ENCODE results near the gene CADM2.
"Not testable (repeated sequence)": the region's sequence is repeated elsewhere in the genome, so short reads cannot be mapped to it uniquely, and the experiment has no call there.

CADM2 gene

DNA sequence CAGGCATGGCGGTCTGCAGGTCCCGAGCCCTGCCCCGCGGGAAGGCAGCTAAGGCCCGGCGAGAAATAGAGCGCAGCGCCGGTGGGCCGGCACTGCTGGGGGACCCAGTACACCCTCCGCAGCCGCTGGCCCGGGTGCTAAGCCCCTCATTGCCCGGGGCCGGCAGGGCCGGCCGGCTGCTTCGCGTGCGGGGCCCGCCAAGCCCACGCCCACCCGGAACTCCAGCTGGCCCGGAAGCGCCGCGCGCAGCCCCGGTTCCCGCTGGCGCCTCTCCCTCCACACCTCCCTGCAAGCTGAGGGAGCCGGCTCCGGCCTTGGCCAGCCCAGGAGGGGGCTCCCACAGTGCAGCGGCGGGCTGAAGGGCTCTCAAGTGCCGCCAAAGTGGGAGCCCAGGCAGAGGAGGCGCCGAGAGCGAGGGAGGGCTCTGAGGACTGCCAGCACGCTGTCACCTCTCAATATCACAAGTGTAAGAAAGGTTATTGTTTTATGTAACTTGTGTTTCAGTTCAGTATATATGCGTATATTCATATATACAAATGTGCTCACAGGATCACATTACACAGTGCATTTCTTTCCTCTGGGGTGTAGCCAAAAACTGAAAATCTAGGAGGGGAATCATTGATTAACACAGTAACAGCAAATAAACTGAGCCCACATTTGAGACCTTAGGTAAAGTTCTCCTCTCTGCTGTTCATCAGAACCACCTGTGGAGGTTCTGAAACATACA lies 546.2 kb downstream of the CADM2 start:
- not testable (repeated sequence) for H3K36me3 ChIP-seq (ENCODE audit: control insufficient read depth, insufficient read depth, low read length); H3K9ac ChIP-seq (ENCODE audit: low read depth, low read length); H3K27me3 ChIP-seq (ENCODE audit: control insufficient read depth, insufficient read depth, low read length); H3K4me3 ChIP-seq (ENCODE audit: low read depth, low read length); H3K27ac ChIP-seq (ENCODE audit: low read depth, low read length); H3K9me3 ChIP-seq (ENCODE audit: control insufficient read depth, insufficient read depth, low read length); H3K4me1 ChIP-seq (ENCODE audit: control insufficient read depth, insufficient read depth, low read length)

DNA sequence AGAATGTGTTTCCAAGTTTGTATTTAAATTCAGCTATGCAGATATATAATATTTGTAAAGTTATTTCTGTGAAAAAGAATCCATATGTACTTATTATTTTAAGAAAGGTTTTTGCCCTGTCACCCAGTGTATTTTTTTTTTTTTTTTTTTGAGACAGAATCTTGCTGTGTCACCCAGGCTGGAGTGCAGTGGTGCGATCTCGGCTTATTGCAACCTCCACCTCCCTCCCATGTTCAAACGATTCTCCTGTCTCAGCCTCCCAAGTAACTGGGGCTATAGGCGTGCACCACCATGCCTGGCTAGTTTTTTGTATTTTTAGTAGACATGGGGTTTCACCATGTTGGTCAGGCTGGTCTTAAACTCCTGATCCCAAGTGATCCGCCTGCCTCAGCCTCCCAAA lies 548.3 kb downstream of the CADM2 start:
- not testable (repeated sequence) for H3K9me3 ChIP-seq (ENCODE audit: control insufficient read depth, insufficient read depth, low read length); H3K27ac ChIP-seq (ENCODE audit: low read depth, low read length)

DNA sequence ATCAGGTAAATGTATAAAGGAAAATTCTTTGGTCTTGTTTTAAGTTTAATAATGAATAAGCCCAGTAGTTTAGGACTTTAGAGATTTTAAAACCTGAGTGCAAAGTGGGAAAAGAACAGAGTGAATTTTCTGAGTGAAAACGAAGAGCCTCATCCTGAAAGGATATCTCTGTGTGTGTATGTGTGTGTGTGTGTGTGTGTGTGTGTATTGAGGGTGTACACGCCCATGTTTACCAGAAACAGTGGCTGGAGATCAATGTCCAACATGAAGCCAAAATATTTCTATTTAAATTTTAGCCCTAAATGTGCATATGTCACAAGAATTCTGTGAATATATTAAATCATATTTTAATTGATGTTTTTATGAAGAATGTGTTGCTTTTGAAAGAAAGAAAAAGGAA lies 549.9 kb downstream of the CADM2 start:
- Histone ChIP-seq H3K9ac (ENCODE audit: low read depth, low read length) (no peak overlapping the region), H3K9me3 (ENCODE audit: control insufficient read depth, insufficient read depth, low read length) (no peaks in the 10 kb centered on the region), H3K27ac (ENCODE audit: low read depth, low read length) (no peak overlapping the region)

More for the DNA sequence above, 548.3 kb downstream of the CADM2 start:
- not testable (repeated sequence) for H3K4me3 ChIP-seq (ENCODE audit: low read depth, low read length); H3K36me3 ChIP-seq (ENCODE audit: control insufficient read depth, insufficient read depth, low read length); H3K27me3 ChIP-seq (ENCODE audit: control insufficient read depth, insufficient read depth, low read length); H3K4me1 ChIP-seq (ENCODE audit: control insufficient read depth, insufficient read depth, low read length); H3K9ac ChIP-seq (ENCODE audit: low read depth, low read length)

DNA sequence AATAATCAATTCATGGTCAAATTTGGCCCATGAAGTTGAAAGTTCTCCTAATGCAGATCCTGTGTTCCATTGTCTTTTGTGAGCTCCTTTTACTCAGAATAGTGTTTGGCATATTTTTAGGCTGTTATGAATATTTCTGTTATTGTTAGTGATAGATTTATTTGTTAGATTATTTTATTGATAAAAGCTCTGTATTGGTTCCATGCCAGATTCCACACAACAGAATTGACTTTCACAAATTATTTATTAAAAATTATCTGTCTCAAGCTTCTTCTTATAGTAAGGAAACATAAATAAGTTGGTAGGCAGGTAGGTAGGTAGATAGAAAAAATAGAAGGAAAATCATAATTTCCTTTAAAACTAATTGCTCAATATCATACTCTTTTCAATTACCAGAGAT lies 557.4 kb downstream of the CADM2 start:
- Histone ChIP-seq H3K4me3 (ENCODE audit: low read depth, low read length) (no peak overlapping the region), H3K36me3 (ENCODE audit: control insufficient read depth, insufficient read depth, low read length) (no peaks in the 10 kb centered on the region), H3K9me3 (ENCODE audit: control insufficient read depth, insufficient read depth, low read length) (no peaks in the 10 kb centered on the region), H3K9ac (ENCODE audit: low read depth, low read length) (no peak overlapping the region), H3K27me3 (ENCODE audit: control insufficient read depth, insufficient read depth, low read length) (no peaks in the 10 kb centered on the region), H3K27ac (ENCODE audit: low read depth, low read length) (no peak overlapping the region), H3K4me1 (ENCODE audit: control insufficient read depth, insufficient read depth, low read length) (no peaks in the 10 kb centered on the region)

More for the DNA sequence above, 549.9 kb downstream of the CADM2 start:
- H3K36me3 ChIP-seq (ENCODE audit: control insufficient read depth, insufficient read depth, low read length): no peaks in the 10 kb centered on the region
- no peaks in the 10 kb centered on the region for H3K27me3 ChIP-seq (ENCODE audit: control insufficient read depth, insufficient read depth, low read length)
- no peak overlapping the region for H3K4me3 ChIP-seq (ENCODE audit: low read depth, low read length)
- H3K4me1 ChIP-seq (ENCODE audit: control insufficient read depth, insufficient read depth, low read length): no peaks in the 10 kb centered on the region

DNA sequence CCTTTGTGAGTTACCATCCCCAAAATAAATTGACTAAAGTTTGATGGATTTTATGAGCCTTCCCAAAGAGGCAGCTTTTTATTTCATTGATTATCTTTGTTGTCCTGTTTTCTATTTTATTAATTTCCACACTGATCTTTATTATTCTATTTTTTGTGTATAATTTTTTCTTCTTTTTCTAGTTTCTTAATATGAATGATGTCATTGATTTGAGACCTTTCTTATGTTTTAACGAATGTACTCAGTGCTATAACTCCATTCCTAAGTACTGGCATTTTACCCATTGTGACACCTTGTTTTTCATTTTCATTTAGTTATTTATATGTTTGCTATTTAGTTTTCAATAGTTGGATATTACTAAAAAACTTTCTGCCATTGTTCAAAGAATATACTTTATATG lies 565.3 kb downstream of the CADM2 start:
- H3K4me1 ChIP-seq (ENCODE audit: control insufficient read depth, insufficient read depth, low read length): no peaks in the 10 kb centered on the region
- H3K27ac ChIP-seq (ENCODE audit: low read depth, low read length): no peak overlapping the region
- no peaks in the 10 kb centered on the region for H3K9me3 ChIP-seq (ENCODE audit: control insufficient read depth, insufficient read depth, low read length)
- H3K27me3 ChIP-seq (ENCODE audit: control insufficient read depth, insufficient read depth, low read length): no peaks in the 10 kb centered on the region
- no peak overlapping the region for H3K4me3 ChIP-seq (ENCODE audit: low read depth, low read length)
- no peak overlapping the region for H3K9ac ChIP-seq (ENCODE audit: low read depth, low read length)
- H3K36me3 ChIP-seq (ENCODE audit: control insufficient read depth, insufficient read depth, low read length): no peaks in the 10 kb centered on the region

DNA sequence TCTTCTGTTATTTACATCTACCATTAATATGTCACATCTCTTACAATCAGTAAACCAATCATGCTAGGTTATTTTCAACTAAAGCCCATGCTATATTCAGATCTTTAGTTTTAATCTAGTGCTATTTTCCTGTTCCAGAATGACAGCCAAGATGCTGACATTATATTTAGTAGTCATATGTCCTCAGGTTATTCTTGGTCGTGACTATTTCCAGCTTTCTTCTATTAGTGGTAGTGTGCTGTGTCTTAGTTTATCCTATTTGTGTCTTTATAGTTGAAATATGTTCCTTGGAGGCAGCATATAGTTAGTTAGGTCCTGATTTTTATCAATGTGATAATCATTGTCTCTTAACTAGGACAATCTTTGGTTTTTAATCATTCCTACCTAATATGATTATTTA lies 566.5 kb downstream of the CADM2 start:
- no peak overlapping the region for H3K9ac ChIP-seq (ENCODE audit: low read depth, low read length)
- no peak overlapping the region for H3K4me3 ChIP-seq (ENCODE audit: low read depth, low read length)
- H3K27ac ChIP-seq (ENCODE audit: low read depth, low read length): no peak overlapping the region
- no peaks in the 10 kb centered on the region for H3K27me3 ChIP-seq (ENCODE audit: control insufficient read depth, insufficient read depth, low read length)
- H3K9me3 ChIP-seq (ENCODE audit: control insufficient read depth, insufficient read depth, low read length): no peaks in the 10 kb centered on the region
- no peaks in the 10 kb centered on the region for H3K36me3 ChIP-seq (ENCODE audit: control insufficient read depth, insufficient read depth, low read length)
- no peaks in the 10 kb centered on the region for H3K4me1 ChIP-seq (ENCODE audit: control insufficient read depth, insufficient read depth, low read length)

DNA sequence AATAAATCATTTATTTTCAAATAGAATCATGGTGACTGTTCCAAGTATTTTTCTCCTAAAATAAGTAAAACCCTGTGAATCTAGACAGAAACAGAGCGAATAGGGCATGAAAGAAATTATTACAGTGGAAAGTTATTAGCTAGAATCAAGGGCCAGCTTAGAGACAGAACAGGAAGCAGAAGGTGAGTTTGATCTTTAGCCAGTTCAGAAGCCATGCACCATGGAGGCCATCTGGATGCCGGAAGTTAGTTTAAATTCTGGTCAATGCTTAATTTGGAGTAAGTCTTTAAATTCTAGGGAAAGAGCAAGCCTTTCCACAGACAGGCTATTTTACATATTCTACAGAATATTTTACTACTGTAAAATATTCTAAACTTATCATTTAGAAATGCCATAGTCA lies 574.8 kb downstream of the CADM2 start:
- H3K9me3 ChIP-seq (ENCODE audit: control insufficient read depth, insufficient read depth, low read length): no peaks in the 10 kb centered on the region
- H3K27ac ChIP-seq (ENCODE audit: low read depth, low read length): no peak overlapping the region
- no peaks in the 10 kb centered on the region for H3K36me3 ChIP-seq (ENCODE audit: control insufficient read depth, insufficient read depth, low read length)

DNA sequence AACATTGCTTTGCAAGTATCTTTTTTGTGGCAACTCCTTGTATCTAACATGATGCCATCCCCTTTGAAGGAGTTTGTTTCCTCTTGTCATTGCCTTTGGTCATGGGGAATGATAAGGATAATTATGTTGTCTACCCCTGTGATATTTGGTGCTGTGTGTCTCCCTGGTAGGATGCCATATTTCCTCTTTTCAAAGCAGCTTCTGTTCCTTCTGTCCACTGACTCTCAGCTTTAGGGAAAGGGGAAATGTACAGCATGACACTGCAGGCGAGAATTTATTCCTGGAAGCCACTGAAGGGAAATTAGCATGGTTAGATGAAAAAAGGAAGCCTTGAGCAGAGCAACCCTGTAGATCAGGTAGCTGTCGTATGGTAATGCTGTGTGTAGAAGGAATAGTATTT lies 576.7 kb downstream of the CADM2 start:
- Histone ChIP-seq H3K4me3 (ENCODE audit: low read depth, low read length) (no peak overlapping the region), H3K27me3 (ENCODE audit: control insufficient read depth, insufficient read depth, low read length) (no peaks in the 10 kb centered on the region), H3K4me1 (ENCODE audit: control insufficient read depth, insufficient read depth, low read length) (peaks cover 14% of the 10 kb centered on the region; the same call in 1 of the 2 replicates), H3K9ac (ENCODE audit: low read depth, low read length) (no peak overlapping the region), H3K27ac (ENCODE audit: low read depth, low read length) (no peak overlapping the region), H3K36me3 (ENCODE audit: control insufficient read depth, insufficient read depth, low read length) (no peaks in the 10 kb centered on the region), H3K9me3 (ENCODE audit: control insufficient read depth, insufficient read depth, low read length) (no peaks in the 10 kb centered on the region)

More for the DNA sequence above, 574.8 kb downstream of the CADM2 start:
- H3K4me1 ChIP-seq (ENCODE audit: control insufficient read depth, insufficient read depth, low read length): peaks cover 7% of the 10 kb centered on the region; the same call in 1 of the 2 replicates
- H3K27me3 ChIP-seq (ENCODE audit: control insufficient read depth, insufficient read depth, low read length): no peaks in the 10 kb centered on the region
- no peak overlapping the region for H3K4me3 ChIP-seq (ENCODE audit: low read depth, low read length)
- no peak overlapping the region for H3K9ac ChIP-seq (ENCODE audit: low read depth, low read length)

DNA sequence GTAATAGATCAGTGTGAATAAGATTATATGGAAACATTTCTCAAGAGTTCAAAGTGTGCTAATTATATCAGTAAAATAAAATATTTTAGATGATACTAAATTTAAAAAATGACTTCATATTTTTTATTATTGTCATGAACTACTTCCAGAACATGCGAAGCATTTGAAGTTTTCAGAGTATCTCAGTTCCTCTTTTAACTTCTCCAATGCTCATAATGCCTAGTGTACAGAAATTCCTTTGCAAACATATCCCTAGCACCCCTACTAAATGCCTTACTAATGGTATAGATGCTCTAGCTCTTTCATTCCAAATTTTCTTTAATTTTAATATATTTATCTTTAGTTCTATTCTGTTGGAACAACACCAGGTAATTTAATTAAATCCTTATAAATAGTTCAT lies 580.4 kb downstream of the CADM2 start:
- H3K27ac ChIP-seq (ENCODE audit: low read depth, low read length): no peak overlapping the region
- H3K4me3 ChIP-seq (ENCODE audit: low read depth, low read length): no peak overlapping the region
- no peak overlapping the region for H3K9ac ChIP-seq (ENCODE audit: low read depth, low read length)
- no peaks in the 10 kb centered on the region for H3K27me3 ChIP-seq (ENCODE audit: control insufficient read depth, insufficient read depth, low read length)
- no peaks in the 10 kb centered on the region for H3K36me3 ChIP-seq (ENCODE audit: control insufficient read depth, insufficient read depth, low read length)
- peaks cover 14% of the 10 kb centered on the region; the same call in 1 of the 2 replicates for H3K4me1 ChIP-seq (ENCODE audit: control insufficient read depth, insufficient read depth, low read length)
- H3K9me3 ChIP-seq (ENCODE audit: control insufficient read depth, insufficient read depth, low read length): no peaks in the 10 kb centered on the region

DNA sequence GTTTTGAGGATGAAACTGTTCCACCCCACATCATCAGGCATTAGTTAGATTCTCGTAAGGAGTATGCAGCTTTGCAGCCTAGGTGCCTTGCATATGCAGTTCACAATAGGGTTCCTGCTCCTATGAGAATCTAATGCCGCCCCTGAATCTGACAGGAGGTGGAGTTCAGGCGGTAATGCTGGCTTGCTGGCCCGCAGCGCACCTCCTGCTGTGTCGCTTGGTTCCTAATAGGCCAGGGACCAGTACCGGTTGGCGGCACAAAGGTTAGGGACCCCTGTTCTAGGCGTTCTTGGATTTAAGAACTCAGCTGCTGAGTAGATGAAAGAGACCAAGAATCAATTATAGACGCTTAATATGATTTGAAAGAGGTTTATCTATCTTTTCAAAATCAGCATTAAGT lies 595.4 kb downstream of the CADM2 start:
- Histone ChIP-seq H3K27me3 (ENCODE audit: control insufficient read depth, insufficient read depth, low read length) (peaks cover 4% of the 10 kb centered on the region; the same call in 1 of the 2 replicates), H3K9me3 (ENCODE audit: control insufficient read depth, insufficient read depth, low read length) (no peaks in the 10 kb centered on the region), H3K36me3 (ENCODE audit: control insufficient read depth, insufficient read depth, low read length) (no peaks in the 10 kb centered on the region), H3K9ac (ENCODE audit: low read depth, low read length) (no peak overlapping the region), H3K4me1 (ENCODE audit: control insufficient read depth, insufficient read depth, low read length) (no peaks in the 10 kb centered on the region), H3K4me3 (ENCODE audit: low read depth, low read length) (no peak overlapping the region), H3K27ac (ENCODE audit: low read depth, low read length) (no peak overlapping the region)

DNA sequence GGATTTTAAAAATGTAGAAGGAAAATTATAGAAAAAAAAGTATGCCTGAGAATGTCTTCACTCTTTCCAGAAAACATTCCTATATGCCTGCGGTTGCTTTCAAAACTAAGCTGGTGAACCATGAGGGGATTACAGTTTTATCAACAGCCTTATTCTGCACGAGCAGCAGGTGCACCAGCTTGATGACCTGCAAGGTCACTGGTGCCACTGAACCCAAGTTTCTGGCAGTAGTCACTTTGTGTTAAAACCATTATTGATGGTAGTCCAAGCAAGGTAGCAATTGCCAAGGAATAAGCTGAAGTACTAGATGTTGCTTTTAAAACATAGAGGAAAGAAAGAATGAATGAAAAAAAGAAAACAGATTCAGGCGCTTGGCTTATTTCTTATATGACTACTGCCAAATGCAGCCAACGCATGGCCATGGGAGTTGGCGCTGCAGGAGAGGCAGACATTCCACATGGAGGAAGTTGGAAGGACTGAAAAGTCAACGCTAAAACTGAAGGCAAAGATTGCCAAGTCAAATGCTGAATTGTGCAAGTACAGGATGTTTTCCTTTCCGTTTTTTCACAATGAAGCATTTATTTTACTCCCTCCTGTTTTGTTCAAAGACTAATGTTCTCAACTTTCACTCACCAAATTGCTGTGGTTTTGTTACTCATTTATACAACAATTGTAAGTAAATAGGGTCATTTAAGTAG lies 601.4 kb downstream of the CADM2 start:
- Histone ChIP-seq H3K27me3 (ENCODE audit: control insufficient read depth, insufficient read depth, low read length) (no peaks in the 10 kb centered on the region), H3K9me3 (ENCODE audit: control insufficient read depth, insufficient read depth, low read length) (no peaks in the 10 kb centered on the region), H3K4me1 (ENCODE audit: control insufficient read depth, insufficient read depth, low read length) (no peaks in the 10 kb centered on the region), H3K9ac (ENCODE audit: low read depth, low read length) (no peak overlapping the region), H3K27ac (ENCODE audit: low read depth, low read length) (no peak overlapping the region), H3K4me3 (ENCODE audit: low read depth, low read length) (no peak overlapping the region), H3K36me3 (ENCODE audit: control insufficient read depth, insufficient read depth, low read length) (no peaks in the 10 kb centered on the region)

All from HUES48 (cell line).